Activated CD8-positive, alpha-beta memory T cell treated with anti-CD3 and anti-CD28 coated beads, Interleukin-2, amount 50 U/mL, for 4 hours (primary cell): Measurements from ENCODE around the gene CHST8.

Experiments
- DNase-seq: peaks from one replicate; pipeline ENCODE4 v3.0.0-alpha.2; 2020

The CHST8 gene

GRCh38 chr19:33675501-33676124 lies 53.9 kb downstream of the CHST8 start:
- DNase-seq: no peak

- DNase-seq: no peak
Measured at GRCh38 chr19:33676999-33677665, 55.4 kb downstream of the CHST8 start.

GRCh38 chr19:33677745-33678426 lies 56.1 kb downstream of the CHST8 start:
- no peak for DNase-seq

- DNase-seq: no peak
Measured at GRCh38 chr19:33678796-33679585, 57.2 kb downstream of the CHST8 start.

GRCh38 chr19:33679696-33680095 lies 57.9 kb downstream of the CHST8 start:
- no peak for DNase-seq

GRCh38 chr19:33681081-33681680 lies 59.4 kb downstream of the CHST8 start:
- no peak for DNase-seq

GRCh38 chr19:33683881-33684537 lies 62.3 kb downstream of the CHST8 start:
- no peak for DNase-seq

- DNase-seq: no peak
Measured at GRCh38 chr19:33684538-33685232, 62.9 kb downstream of the CHST8 start.

GRCh38 chr19:33685541-33685940 lies 63.8 kb downstream of the CHST8 start:
- no peak for DNase-seq

GRCh38 chr19:33686262-33686661 lies 64.5 kb downstream of the CHST8 start:
- DNase-seq: no peak

- no peak for DNase-seq
Measured at GRCh38 chr19:33686687-33687480, 65.1 kb downstream of the CHST8 start.

- no peak for DNase-seq
Measured at GRCh38 chr19:33687481-33688170, 65.9 kb downstream of the CHST8 start.

GRCh38 chr19:33688171-33688992 lies 66.6 kb downstream of the CHST8 start:
- no peak for DNase-seq

- DNase-seq: no peak
Measured at GRCh38 chr19:33689138-33689746, 67.5 kb downstream of the CHST8 start.

GRCh38 chr19:33689868-33690267 lies 68.1 kb downstream of the CHST8 start:
- DNase-seq: no peak

- no peak for DNase-seq
Measured at GRCh38 chr19:33690378-33691029, 68.8 kb downstream of the CHST8 start.

- no peak for DNase-seq
Measured at GRCh38 chr19:33691030-33691427, 69.3 kb downstream of the CHST8 start.

GRCh38 chr19:33691736-33692135 lies 70.0 kb downstream of the CHST8 start:
- DNase-seq: no peak
